K562 (cell line): ENCODE measurements around the gene PTPRF. TPM values are rescaled to one million over a fixed set of nuclear protein-coding genes. Genes with fewer than 3 reads are reported as not detected.

ENCODE experiments used
- HSF4 ChIP-seq: fragments of 250-450 bp; sonication (Bioruptor Pico); IDR thresholded peaks from 2 replicates; pipeline ENCODE4 v2.1.2; 2022; ENCODE audit warnings: mild to moderate bottlenecking, moderate library complexity, borderline replicate concordance
- RUNX1 ChIP-seq: sonication (generic); IDR thresholded peaks from 2 replicates; pipeline ENCODE4 v1.6.1; 2016; ENCODE audit warnings: antibody characterized with exemption, low read depth
- TOE1 ChIP-seq, 2 experiments: fragments of 450-650 bp in 1 of 2; sonication (generic) in 1 of 2; formaldehyde crosslinking in 1 of 2; IDR thresholded peaks; 2 replicates each; pipeline versions ENCODE4 v1.7.1 to v1.8.0; 2016 to 2022; ENCODE audit warnings: borderline replicate concordance in 2 of 2, mild to moderate bottlenecking in 2 of 2, antibody characterized with exemption in 1 of 2, inconsistent platforms in 1 of 2, low read depth in 1 of 2, missing genetic modification reagents in 1 of 2, moderate library complexity in 1 of 2
- ZNF347 ChIP-seq: fragments of 450-650 bp; formaldehyde crosslinking; IDR thresholded peaks from 2 replicates; pipeline ENCODE4 v1.4.0; 2020; ENCODE audit warnings: low read depth, mild to moderate bottlenecking, moderate library complexity
- polyA plus RNA-seq, 8 experiments: library from polyadenylated mRNA; depleted of rRNA in 4 of 8; stranded (reverse) in 5 of 8; unstranded in 3 of 8; fragments of >200 nt; fragmentation: Nextera tagmentation in 2 of 8; fragmentation: Illumina TruSeq in 1 of 8; extraction: Ambion mirVana in 2 of 8; extraction: Trizol in 1 of 8; gene quantifications; 2 replicates each; pipeline versions ENCODE4 v1.2.1 to v1.2.3, GENCODE V29; 2011 to 2014; ENCODE audit warnings: inconsistent platforms in 1 of 8, missing spikeins in 1 of 8
- total RNA-seq, 7 experiments: library from RNA; depleted of rRNA in 6 of 7; stranded (reverse); fragments of >200 nt in 6 of 7; fragmentation: Illumina TruSeq in 2 of 7; extraction: Trizol in 2 of 7; gene quantifications; 2 replicates each; pipeline versions ENCODE4 v1.2.1 to v1.2.3, GENCODE V29; 2011 to 2021; ENCODE audit warnings: low replicate concordance in 1 of 7
- TF ChIP-seq, protein P1 (sequence below): sonication (generic); formaldehyde crosslinking; IDR thresholded peaks from 2 replicates; pipeline ENCODE4 v1.8.0; 2023; ENCODE audit warnings: mild to moderate bottlenecking, missing genetic modification reagents
- TF ChIP-seq, protein P2 (sequence below), 2 experiments: IDR thresholded peaks; 2 replicates each; pipeline ENCODE4 v1.6.1; 2012; ENCODE audit warnings: improper control_type of control experiment in 2 of 2, low read depth in 2 of 2, low read length in 2 of 2, borderline replicate concordance in 1 of 2
- TF ChIP-seq, protein P3 (sequence below): fragments of 450-650 bp; IDR thresholded peaks from 2 replicates; pipeline ENCODE4 v1.6.1; 2016; ENCODE audit warnings: antibody characterized with exemption

The PTPRF gene
- total and polyA plus RNA-seq, 9 of the 15 experiments (the other 6 are each of a cell fraction or from before 2014, with no cell fraction given) = 0.13 to 4.3 (median 1.1) TPM

DNA sequence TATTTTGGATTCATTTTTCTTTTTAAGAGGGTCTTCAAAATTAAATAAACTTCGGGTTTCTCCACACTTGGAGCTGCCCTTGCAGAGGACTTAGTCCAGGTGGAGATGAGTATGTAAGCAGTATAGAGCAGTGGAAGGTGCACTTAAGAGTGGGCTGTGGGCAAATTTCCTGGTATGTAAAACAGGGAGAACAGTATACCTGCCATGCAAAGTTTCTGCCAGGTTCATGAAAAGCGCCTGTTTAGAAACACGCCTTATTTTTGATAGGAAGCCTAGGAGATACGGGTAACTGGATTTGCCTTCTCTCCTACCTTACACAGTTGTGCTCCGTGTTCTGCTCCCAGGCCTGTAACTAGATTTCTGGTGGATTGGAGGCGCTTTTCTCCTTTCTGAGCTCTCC lies 120.5 kb downstream of the PTPRF start (continued):
- TF ChIP-seq, protein P1, sequence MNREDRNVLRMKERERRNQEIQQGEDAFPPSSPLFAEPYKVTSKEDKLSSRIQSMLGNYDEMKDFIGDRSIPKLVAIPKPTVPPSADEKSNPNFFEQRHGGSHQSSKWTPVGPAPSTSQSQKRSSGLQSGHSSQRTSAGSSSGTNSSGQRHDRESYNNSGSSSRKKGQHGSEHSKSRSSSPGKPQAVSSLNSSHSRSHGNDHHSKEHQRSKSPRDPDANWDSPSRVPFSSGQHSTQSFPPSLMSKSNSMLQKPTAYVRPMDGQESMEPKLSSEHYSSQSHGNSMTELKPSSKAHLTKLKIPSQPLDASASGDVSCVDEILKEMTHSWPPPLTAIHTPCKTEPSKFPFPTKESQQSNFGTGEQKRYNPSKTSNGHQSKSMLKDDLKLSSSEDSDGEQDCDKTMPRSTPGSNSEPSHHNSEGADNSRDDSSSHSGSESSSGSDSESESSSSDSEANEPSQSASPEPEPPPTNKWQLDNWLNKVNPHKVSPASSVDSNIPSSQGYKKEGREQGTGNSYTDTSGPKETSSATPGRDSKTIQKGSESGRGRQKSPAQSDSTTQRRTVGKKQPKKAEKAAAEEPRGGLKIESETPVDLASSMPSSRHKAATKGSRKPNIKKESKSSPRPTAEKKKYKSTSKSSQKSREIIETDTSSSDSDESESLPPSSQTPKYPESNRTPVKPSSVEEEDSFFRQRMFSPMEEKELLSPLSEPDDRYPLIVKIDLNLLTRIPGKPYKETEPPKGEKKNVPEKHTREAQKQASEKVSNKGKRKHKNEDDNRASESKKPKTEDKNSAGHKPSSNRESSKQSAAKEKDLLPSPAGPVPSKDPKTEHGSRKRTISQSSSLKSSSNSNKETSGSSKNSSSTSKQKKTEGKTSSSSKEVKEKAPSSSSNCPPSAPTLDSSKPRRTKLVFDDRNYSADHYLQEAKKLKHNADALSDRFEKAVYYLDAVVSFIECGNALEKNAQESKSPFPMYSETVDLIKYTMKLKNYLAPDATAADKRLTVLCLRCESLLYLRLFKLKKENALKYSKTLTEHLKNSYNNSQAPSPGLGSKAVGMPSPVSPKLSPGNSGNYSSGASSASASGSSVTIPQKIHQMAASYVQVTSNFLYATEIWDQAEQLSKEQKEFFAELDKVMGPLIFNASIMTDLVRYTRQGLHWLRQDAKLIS (CRISPR knock-in tag) = peak; percentile 1; the same call in 1 of the 2 replicates
- TF ChIP-seq HSF4 (no peak), TOE1 (IDR thresholded peaks at IDR 0.05; ENCODE audit: borderline replicate concordance) (no peak), TOE1 (CRISPR knock-in tag; IDR thresholded peaks at IDR 0.05; ENCODE audit: borderline replicate concordance, low read depth) (0 out of 2 replicates have a peak, but pooled peaks have one; percentile 31), ZNF347 (0 out of 2 replicates have a peak, but pooled peaks have one; percentile 61), RUNX1 (no peak)
- TF ChIP-seq, protein P2, sequence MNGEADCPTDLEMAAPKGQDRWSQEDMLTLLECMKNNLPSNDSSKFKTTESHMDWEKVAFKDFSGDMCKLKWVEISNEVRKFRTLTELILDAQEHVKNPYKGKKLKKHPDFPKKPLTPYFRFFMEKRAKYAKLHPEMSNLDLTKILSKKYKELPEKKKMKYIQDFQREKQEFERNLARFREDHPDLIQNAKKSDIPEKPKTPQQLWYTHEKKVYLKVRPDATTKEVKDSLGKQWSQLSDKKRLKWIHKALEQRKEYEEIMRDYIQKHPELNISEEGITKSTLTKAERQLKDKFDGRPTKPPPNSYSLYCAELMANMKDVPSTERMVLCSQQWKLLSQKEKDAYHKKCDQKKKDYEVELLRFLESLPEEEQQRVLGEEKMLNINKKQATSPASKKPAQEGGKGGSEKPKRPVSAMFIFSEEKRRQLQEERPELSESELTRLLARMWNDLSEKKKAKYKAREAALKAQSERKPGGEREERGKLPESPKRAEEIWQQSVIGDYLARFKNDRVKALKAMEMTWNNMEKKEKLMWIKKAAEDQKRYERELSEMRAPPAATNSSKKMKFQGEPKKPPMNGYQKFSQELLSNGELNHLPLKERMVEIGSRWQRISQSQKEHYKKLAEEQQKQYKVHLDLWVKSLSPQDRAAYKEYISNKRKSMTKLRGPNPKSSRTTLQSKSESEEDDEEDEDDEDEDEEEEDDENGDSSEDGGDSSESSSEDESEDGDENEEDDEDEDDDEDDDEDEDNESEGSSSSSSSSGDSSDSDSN (IDR thresholded peaks at IDR 0.05; ENCODE audit: borderline replicate concordance in 1 of 2, low read depth in 2 of 2, low read length in 2 of 2) = 0 out of 4 replicates have a peak, but pooled peaks of 1 of the 2 experiments have one; percentile 11
- TF ChIP-seq, protein P3, sequence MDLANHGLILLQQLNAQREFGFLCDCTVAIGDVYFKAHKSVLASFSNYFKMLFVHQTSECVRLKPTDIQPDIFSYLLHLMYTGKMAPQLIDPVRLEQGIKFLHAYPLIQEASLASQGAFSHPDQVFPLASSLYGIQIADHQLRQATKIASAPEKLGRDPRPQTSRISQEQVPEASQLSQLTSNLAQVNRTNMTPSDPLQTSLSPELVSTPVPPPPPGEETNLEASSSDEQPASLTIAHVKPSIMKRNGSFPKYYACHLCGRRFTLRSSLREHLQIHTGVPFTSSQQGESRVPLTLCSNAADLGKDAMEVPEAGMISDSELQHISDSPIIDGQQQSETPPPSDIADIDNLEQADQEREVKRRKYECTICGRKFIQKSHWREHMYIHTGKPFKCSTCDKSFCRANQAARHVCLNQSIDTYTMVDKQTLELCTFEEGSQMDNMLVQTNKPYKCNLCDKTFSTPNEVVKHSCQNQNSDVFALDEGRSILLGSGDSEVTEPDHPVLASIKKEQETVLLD = no peak
